NCI-H748 treated with DMSO at 0.1 percent for 48 hours (cell line): ENCODE results near the gene CHD9.

Experiments used
- DNase-seq: peaks from one replicate; lab custom pipeline; 2025; lab: John Stamatoyannopoulos, UW

CHD9 gene

DNA sequence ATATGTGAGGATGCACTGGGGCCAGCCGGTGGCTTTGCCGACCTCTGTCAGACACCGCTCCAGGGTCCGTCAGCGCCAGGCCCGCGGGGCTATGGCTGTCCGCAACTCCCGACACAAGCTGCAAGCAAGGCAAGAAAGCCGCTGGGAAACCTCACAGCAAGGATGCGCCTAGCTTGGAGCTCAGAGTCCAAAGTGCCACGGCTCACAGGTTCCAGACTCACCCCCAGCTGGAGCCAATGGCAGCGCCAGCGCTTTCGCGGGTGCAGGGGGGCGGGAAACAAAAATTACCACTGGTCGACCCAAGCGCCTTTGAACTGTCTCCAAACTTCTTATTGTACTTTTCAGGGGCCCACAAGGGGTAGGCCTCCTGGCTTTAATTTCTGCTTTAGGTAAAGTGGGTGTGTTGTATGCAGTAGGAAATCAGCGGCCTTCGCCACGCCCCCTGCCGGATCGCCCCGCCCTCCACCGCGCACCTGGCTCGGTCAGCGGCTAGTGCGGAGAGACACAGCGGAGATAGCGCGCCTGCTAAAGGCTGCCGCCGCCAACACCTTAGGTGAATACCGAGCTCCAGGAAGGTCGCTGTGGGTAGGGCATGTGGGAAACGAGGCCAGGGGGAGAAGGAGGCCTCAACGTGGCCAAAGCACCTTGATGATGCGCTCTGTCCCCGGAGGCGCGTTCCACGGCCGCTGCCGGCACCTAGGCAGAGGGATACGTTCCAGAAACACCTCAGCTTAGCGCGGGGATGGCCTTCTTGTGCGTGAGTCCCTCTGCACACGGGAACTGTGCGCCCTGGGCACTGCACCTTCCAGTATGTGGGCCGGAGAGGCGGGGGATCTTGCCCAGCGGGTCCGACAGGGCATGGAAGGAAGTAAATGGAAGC lies 318.4 kb downstream of the CHD9 start:
- no peak for DNase-seq

DNA sequence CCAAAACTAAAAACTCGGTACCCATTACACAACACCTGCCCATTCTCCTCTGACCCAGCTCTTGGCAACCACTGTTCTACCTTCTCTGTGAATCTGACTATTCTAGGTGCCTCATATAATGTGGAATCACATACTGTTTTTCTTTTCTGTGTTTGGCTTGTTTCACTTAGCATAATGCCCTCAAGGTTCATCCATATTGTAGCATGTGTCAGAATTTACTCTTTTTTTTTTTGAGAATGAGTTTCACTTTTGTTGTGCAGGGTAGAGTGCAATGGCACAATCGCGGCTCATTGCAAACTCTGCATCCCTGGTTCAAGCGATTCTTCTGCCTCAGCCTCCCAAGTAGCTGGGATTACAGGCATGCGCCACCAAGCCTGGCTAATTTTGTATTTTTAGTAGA lies 320.0 kb downstream of the CHD9 start:
- no peak for DNase-seq

DNA sequence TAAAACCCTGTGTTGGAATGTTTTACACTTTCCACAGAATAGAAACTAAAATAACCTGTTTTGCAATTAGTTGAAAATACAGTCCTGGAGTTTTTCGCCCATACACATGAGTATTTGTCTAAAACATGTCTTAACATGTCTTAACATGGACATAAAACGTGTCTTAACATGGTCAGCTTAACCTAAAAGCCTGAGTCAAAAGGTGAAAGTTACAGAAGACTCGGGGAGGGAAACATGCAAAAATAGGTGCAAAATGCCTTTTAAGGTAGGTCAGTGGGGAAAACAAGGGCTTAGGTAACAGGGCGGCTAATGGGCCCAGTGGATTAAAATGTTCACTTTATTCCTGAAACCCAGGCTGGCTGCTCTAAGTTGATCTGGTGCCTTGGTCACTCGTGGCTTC lies 323.3 kb downstream of the CHD9 start:
- DNase-seq, result no peak
